Smooth muscle cell of the brain vasculature (primary cell): ENCODE results near the gene NTM.
"Not testable (repeated sequence)": the region's sequence is repeated elsewhere in the genome, so short reads cannot be mapped to it uniquely, and the experiment has no call there.

Source experiments
- DNase-seq: peaks from one replicate; pipeline ENCODE4 v3.0.0-alpha.2; 2012; ENCODE audit warnings: low read depth, low spot score

NTM gene

GRCh38 chr11:131667566-131667965 lies 297.2 kb downstream of the NTM start:
- no peak for DNase-seq

- no peak for DNase-seq
Measured at GRCh38 chr11:131668500-131669400, 298.3 kb downstream of the NTM start.

- no peak for DNase-seq
Measured at GRCh38 chr11:131669401-131669780, 299.0 kb downstream of the NTM start.

GRCh38 chr11:131670876-131671275 lies 300.5 kb downstream of the NTM start:
- DNase-seq = no peak

- no peak for DNase-seq
Measured at GRCh38 chr11:131671320-131671719, 300.9 kb downstream of the NTM start.

- no peak for DNase-seq
Measured at GRCh38 chr11:131671734-131672133, 301.3 kb downstream of the NTM start.

- DNase-seq = no peak
Measured at GRCh38 chr11:131672191-131672590, 301.8 kb downstream of the NTM start.

- no peak for DNase-seq
Measured at GRCh38 chr11:131674051-131674755, 303.8 kb downstream of the NTM start.

- no peak for DNase-seq
Measured at GRCh38 chr11:131675121-131675888, 304.9 kb downstream of the NTM start.

GRCh38 chr11:131677828-131678470 lies 307.5 kb downstream of the NTM start:
- no peak for DNase-seq

- DNase-seq = no peak
Measured at GRCh38 chr11:131678658-131679340, 308.4 kb downstream of the NTM start.

- not testable (repeated sequence) for DNase-seq
Measured at GRCh38 chr11:131680448-131680847, 310.0 kb downstream of the NTM start.

GRCh38 chr11:131681920-131682319 lies 311.5 kb downstream of the NTM start:
- no peak for DNase-seq

GRCh38 chr11:131682373-131683015 lies 312.1 kb downstream of the NTM start:
- DNase-seq = no peak

GRCh38 chr11:131683131-131683530 lies 312.7 kb downstream of the NTM start:
- no peak for DNase-seq

GRCh38 chr11:131683666-131684065 lies 313.3 kb downstream of the NTM start:
- no peak for DNase-seq

GRCh38 chr11:131684111-131685060 lies 314.0 kb downstream of the NTM start:
- DNase-seq = no peak

GRCh38 chr11:131685206-131685605 lies 314.8 kb downstream of the NTM start:
- no peak for DNase-seq

GRCh38 chr11:131685906-131686305 lies 315.5 kb downstream of the NTM start:
- DNase-seq = no peak
